ENCODE results near the gene CADM1. TPM values are rescaled to one million over a fixed set of nuclear protein-coding genes. Genes with fewer than 3 reads are reported as not detected.
A peak's percentile ranks its signal among the peaks of the same experiment; 100 is the strongest.

Gene CADM1
- total RNA-seq, 1 donor from 2014 or later, result 51.1 TPM

DNA sequence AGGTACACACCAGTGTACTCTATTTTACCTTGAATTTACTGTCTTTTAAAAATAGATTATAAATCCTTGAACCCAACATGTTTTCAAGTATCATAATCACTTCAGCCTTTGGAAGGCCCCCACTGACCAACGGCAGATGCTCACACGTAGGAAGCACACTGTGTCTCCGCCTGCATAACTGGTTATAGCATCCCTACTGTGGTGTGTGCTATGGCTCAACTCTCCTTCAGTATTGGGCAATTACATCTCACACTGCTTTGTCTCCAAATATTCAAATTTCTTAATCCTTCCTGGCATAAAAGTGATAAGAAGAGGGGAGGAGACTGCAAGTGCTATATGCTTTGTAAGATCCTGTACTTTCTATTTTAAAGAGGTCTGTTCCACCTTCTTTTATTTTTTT, 165.7 kb downstream of the CADM1 start:
- Histone ChIP-seq H3K27ac (replicated peaks) (no peak overlapping the region), H3K4me1 (peaks cover 8% of the 10 kb centered on the region), H3K9me3 (replicated peaks) (no peaks in the 10 kb centered on the region), H3K4me3 (no peak overlapping the region), H3K27me3 (ENCODE audit: low read depth) (no peaks in the 10 kb centered on the region), H3K36me3 (no peaks in the 10 kb centered on the region)
- TF ChIP-seq, protein P1, sequence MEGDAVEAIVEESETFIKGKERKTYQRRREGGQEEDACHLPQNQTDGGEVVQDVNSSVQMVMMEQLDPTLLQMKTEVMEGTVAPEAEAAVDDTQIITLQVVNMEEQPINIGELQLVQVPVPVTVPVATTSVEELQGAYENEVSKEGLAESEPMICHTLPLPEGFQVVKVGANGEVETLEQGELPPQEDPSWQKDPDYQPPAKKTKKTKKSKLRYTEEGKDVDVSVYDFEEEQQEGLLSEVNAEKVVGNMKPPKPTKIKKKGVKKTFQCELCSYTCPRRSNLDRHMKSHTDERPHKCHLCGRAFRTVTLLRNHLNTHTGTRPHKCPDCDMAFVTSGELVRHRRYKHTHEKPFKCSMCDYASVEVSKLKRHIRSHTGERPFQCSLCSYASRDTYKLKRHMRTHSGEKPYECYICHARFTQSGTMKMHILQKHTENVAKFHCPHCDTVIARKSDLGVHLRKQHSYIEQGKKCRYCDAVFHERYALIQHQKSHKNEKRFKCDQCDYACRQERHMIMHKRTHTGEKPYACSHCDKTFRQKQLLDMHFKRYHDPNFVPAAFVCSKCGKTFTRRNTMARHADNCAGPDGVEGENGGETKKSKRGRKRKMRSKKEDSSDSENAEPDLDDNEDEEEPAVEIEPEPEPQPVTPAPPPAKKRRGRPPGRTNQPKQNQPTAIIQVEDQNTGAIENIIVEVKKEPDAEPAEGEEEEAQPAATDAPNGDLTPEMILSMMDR (IDR thresholded peaks at IDR 0.05; ENCODE audit: borderline replicate concordance), result no peak
- intact Hi-C loops (cut with micrococcal nuclease), result no loop called here
- no peak for DNase-seq

DNA sequence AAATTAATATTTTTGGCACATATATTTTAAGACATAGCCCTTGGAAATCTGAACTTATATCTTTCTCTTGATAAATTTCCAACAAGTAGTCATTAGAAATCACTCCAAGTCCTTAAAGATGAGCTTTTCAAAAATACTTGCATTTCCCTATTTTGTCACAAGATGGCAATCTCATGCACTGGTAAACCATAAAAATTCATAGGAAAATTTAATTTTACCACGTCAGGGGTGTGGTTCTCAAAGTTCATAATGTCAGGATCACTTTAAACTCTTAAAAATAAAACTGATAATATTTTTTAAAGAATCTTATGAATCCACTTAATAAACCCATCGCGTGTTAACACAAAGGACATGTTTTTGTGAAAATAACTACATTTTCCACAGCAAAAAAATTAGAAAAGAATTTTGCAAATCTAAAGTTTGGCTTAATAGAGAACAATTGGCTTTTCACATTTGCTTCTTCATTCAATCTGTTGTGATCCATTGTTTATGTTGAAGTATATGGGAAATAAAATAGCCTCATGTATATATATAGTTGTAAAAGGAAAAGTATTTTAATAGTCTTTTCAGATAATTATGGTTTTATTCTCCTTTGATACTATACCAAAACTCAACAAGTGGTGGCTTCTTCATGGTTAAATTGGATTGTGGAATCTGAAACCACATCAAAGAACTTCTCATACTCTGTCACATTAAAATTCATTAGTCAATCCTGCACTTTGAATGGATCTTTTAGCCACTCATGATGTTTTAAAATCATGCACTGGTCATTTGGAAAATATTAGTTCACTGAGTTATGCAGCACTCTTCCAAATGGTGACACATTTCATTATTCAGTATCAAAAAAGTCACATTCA, 169.1 kb downstream of the CADM1 start:
- Histone ChIP-seq H3K27ac (replicated peaks) (no peak overlapping the region), H3K4me1 (peaks cover 8% of the 10 kb centered on the region), H3K9me3 (replicated peaks) (no peaks in the 10 kb centered on the region), H3K36me3 (no peaks in the 10 kb centered on the region), H3K27me3 (ENCODE audit: low read depth) (no peaks in the 10 kb centered on the region), H3K4me3 (no peak overlapping the region)
- intact Hi-C loops (cut with micrococcal nuclease), result loop anchor here (5.0 kb wide), 1 partner anchor 942 kb away; no protein-coding TSS in a partner anchor
- no peak for DNase-seq
- TF ChIP-seq, protein P1 (IDR thresholded peaks at IDR 0.05; ENCODE audit: borderline replicate concordance), result peak; percentile 77

DNA sequence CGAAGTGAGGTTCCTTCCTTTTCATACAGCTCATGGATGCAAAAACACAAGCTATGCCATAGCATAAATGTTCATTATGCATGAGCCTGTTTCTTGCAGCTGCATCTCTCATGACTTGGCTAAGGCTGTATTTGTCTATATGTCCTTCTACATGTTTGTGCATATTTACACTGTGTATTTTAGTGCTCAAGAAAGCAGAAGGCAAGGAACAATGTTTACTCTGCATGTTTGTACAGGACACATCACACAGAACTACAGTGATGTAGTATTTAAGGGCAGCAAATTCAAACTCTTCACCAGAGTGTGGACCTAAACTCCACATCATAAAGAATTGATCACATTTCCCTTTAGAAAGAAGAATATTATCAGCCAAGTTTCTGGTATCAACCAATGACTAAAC, 170.3 kb downstream of the CADM1 start:
- TF ChIP-seq, protein P1 (IDR thresholded peaks at IDR 0.05; ENCODE audit: borderline replicate concordance), result no peak
- Histone ChIP-seq H3K36me3 (peaks cover 5% of the 10 kb centered on the region), H3K4me3 (no peak overlapping the region), H3K4me1 (peaks cover 8% of the 10 kb centered on the region), H3K27ac (replicated peaks) (no peak overlapping the region), H3K27me3 (ENCODE audit: low read depth) (no peaks in the 10 kb centered on the region), H3K9me3 (replicated peaks) (no peaks in the 10 kb centered on the region)
- DNase-seq, result no peak
- intact Hi-C loops (cut with micrococcal nuclease), result loop anchor here (5.0 kb wide), 1 partner anchor 943 kb away; no protein-coding TSS in a partner anchor

DNA sequence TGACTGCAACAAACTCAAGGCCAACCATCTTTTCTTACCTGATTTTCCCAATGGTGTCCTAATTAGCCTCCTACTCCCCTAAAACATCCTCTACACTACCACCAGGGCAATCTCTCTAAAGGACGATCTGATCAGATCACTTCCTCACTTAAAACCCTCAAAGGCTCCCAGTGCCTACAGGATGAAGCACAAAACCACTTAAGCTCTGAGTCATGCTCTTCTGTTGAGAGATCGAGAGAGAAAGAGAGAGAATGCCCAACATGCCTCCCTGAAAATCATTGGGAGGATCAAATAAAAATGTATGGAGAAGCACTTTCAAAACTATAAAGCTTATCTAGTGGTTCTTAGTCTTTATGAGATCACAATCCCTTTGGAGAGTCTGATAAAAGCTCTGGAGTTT, 171.1 kb downstream of the CADM1 start:
- Histone ChIP-seq H3K9me3 (replicated peaks) (no peaks in the 10 kb centered on the region), H3K27me3 (ENCODE audit: low read depth) (no peaks in the 10 kb centered on the region), H3K4me1 (peaks cover 8% of the 10 kb centered on the region), H3K36me3 (peaks cover 5% of the 10 kb centered on the region), H3K4me3 (no peak overlapping the region), H3K27ac (replicated peaks) (no peak overlapping the region)
- intact Hi-C loops (cut with micrococcal nuclease), result loop anchor here (5.0 kb wide), 1 partner anchor 944 kb away; no protein-coding TSS in a partner anchor
- no peak for DNase-seq
- TF ChIP-seq, protein P1 (IDR thresholded peaks at IDR 0.05; ENCODE audit: borderline replicate concordance), result no peak

DNA sequence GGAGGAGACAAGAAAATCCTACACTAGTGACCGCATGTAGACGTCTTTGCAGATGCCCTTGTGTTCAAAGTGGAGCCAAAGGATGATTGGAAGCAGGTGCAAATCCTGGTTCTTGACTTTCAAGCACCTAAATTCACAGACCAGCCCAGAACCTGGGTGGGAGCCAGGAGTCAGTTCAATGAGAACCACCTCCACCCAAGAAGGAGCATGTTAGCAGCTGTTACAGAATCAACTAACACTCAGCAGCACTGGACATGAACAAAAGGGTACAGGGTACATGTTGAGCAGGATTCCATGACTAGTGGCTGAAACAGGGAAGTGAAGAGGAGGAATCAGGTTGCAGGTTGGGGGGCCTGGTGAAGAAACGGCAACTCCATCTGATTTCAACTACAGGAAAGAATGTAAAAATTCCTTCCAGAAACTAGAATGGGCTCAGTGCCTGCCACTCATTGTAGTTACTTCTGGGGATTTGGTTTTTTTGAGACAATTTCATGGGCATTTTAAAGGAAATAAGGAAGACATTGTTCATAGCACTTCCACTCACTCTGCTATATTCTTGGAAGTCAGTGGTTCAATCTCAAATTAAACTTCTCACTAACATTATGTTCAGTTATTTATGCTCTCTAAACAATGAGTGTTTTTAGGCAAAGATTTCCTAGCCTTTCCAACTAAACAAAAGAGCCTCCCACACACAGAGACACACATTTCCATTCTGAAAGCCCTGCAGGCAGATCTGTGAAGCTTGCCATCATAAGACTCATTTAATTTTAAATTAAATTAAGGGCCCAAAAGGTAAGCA, 173.3 kb downstream of the CADM1 start:
- intact Hi-C loops (cut with micrococcal nuclease), result loop anchor here (5.0 kb wide), 1 partner anchor 946 kb away; no protein-coding TSS in a partner anchor
- Histone ChIP-seq H3K4me3 (no peak overlapping the region), H3K4me1 (no peaks in the 10 kb centered on the region), H3K27me3 (ENCODE audit: low read depth) (no peaks in the 10 kb centered on the region), H3K9me3 (replicated peaks) (no peaks in the 10 kb centered on the region), H3K27ac (replicated peaks) (no peak overlapping the region), H3K36me3 (peaks cover 5% of the 10 kb centered on the region)
- TF ChIP-seq, protein P1 (IDR thresholded peaks at IDR 0.05; ENCODE audit: borderline replicate concordance), result no peak
- DNase-seq, result no peak
